ENCODE data around the gene SERPINE2. TPM values are rescaled to one million over a fixed set of nuclear protein-coding genes. Genes with fewer than 3 reads are reported as not detected.

Gene SERPINE2, protein sequence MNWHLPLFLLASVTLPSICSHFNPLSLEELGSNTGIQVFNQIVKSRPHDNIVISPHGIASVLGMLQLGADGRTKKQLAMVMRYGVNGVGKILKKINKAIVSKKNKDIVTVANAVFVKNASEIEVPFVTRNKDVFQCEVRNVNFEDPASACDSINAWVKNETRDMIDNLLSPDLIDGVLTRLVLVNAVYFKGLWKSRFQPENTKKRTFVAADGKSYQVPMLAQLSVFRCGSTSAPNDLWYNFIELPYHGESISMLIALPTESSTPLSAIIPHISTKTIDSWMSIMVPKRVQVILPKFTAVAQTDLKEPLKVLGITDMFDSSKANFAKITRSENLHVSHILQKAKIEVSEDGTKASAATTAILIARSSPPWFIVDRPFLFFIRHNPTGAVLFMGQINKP
- 10 to 100 TPM; 15.4 to 49.4 (median 25.6) TPM for total RNA-seq
- polyA plus RNA-seq: 24.2 TPM
- long read RNA-seq, donor 1, transcript SERPINE2-202 (9 exons, 2,161 nt): major isoform, 18 of 22 reads
- long read RNA-seq, donor 1, partial matches to known transcripts: 1 of 22 reads
- long read RNA-seq, donor 1, other reads (novel, unspliced or antisense): 2 of 22 reads
- long read RNA-seq, donor 2, transcript SERPINE2-202 (9 exons, 2,161 nt): major isoform, 17 of 18 reads
- long read RNA-seq, donor 2, partial matches to known transcripts: 0 of 18 reads
- long read RNA-seq, donor 2, other reads (novel, unspliced or antisense): 1 of 18 reads
- long read RNA-seq, donor 3, transcript SERPINE2-202 (9 exons, 2,161 nt): major isoform, 149 of 183 reads
- long read RNA-seq, donor 3, transcript SERPINE2-201 (9 exons, 2,195 nt): minor isoform, 23 of 183 reads
- long read RNA-seq, donor 3, partial matches to known transcripts: 7 of 183 reads
- long read RNA-seq, donor 3, other reads (novel, unspliced or antisense): 4 of 183 reads
- long read RNA-seq, donor 4, transcript SERPINE2-202 (9 exons, 2,161 nt): major isoform, 34 of 40 reads
- long read RNA-seq, donor 4, transcript SERPINE2-201 (9 exons, 2,195 nt): minor isoform, 5 of 40 reads
- long read RNA-seq, donor 4, partial matches to known transcripts: 0 of 40 reads
- long read RNA-seq, donor 4, other reads (novel, unspliced or antisense): 0 of 40 reads

DNA sequence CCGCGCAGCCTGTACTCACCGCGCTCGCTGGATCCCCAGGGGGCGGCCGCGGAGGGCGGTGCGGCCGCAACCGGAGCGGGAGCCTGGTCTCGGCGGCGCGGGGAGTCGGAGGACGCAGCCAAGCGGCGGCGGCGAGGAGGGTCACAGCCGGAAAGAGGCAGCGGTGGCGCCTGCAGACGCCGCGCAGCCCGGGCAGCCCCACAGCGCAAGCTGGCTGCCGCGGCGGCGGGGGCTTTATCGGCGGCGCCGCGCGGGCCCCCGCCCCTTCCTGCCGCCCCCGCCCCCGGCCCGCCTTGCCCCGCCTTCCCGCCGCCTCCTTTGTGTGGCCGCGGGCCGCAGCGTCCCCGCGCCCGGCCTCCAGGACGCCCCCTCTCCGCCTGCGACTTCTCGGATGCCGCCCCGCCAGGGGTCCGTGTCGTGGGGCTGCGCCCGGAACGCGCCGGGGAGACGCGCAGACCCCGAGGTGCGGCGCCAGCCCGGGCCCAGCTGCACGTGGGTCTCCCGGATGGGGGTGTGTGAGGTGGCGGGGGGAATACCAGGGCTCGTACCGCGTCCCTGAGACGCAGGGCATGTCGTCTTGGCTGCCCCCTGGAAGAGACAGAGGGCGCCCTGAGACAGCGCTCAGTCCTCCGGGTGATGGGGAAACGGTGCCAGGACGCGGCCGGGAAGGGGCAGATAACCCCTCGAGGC is at the start of gene SERPINE2:
SERPINE2 (minus strand) TSS at position 207 of the 690 bp plus-strand sequence. CDS start 37,386 bp downstream, outside the sequence.
- Histone ChIP-seq H3K9me3 (ENCODE audit: control insufficient read depth, low read length) (no peaks in the 10 kb centered on the region), H3K27ac (ENCODE audit: low read length) (no peak within 1 kb of the TSS), H3K4me3 (ENCODE audit: low read length) (peak within 1 kb of the TSS; percentile 72), H3K27me3 (ENCODE audit: control insufficient read depth, insufficient read depth) (no peaks in the 10 kb centered on the region), H3K4me1 (ENCODE audit: control insufficient read depth, insufficient read depth, low read length) (peaks cover 3% of the 10 kb centered on the region)
- WGBS: under 1% methylated on average over 91 of the region's 91 CpGs
- ATAC-seq (peak; percentile 81 to 87), DNase-seq (peak; percentile 74 to 87 (median 84))
- intact Hi-C loops (cut with DNase I): loop anchor here in 1 of 4 donors (5.0 kb wide), 1 partner anchor 243 kb away; no protein-coding TSS in a partner anchor

DNA sequence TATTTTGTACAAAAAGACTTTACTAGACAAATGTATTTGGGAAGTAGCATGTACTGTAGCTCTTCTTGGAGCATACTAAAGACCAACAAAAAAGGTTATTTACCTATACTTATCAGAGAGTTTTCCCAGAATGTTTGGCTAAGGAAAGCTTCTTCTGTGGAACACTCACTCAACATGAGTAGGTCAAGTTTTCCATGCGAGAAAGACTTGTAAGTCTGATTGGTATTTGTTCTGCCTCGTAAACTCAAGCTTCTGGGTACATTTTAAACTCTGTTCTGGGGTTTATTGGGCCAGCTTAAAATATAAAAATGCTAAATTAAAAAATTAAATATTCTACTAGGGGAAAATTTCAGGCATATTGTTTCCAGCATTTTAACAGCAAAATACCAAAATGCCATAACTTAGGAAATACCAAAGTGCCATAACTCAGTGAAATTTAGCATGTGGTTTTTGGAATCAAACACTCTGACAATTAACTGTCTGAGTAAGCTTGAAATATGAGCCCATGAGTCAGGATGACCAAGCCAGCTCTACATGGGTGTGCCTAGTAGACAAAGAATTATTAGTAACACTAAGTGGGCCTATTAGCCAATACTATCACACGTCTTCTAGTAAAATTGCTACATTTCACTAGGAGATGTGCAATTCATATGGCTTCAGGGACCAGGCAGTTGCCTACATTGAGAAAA is 47.3 kb upstream of the SERPINE2 start:
- ATAC-seq: peak; percentile 60 to 82
- WGBS: 78% methylated on average over 3 of the region's 3 CpGs
- peak in 1 of 3 donors; percentile 43 for DNase-seq
- Histone ChIP-seq H3K27ac (ENCODE audit: low read length) (no peak overlapping the region), H3K27me3 (ENCODE audit: control insufficient read depth, insufficient read depth) (no peaks in the 10 kb centered on the region), H3K9me3 (ENCODE audit: control insufficient read depth, low read length) (no peaks in the 10 kb centered on the region), H3K4me3 (ENCODE audit: low read length) (no peak overlapping the region), H3K4me1 (ENCODE audit: control insufficient read depth, insufficient read depth, low read length) (no peaks in the 10 kb centered on the region)
- intact Hi-C loops (cut with DNase I): no loop called here

DNA sequence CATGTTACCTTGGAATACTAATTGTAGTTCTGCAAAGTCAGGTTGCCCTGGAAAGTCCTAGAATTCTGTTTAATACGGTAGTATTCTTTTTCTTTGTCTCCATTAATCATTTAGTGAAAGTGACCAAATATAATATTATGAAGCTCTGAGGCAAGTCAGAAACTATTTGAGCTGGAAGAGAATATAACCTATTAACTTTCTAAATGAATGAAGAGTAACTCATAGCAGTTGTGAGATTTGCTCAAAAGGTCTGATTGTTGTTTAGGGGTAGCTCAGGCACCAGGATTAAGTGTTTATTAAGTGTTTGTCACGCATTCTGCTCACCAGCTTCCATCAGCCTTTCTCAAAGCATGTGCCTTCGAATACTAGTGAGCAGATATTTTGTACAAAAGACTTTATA is 46.7 kb upstream of the SERPINE2 start:
- no peaks in the 10 kb centered on the region for H3K27me3 ChIP-seq (ENCODE audit: control insufficient read depth, insufficient read depth)
- no peaks in the 10 kb centered on the region for H3K9me3 ChIP-seq (ENCODE audit: control insufficient read depth, low read length)
- intact Hi-C loops (cut with DNase I): no loop called here
- ATAC-seq (no peak), DNase-seq (no peak)
- no peaks in the 10 kb centered on the region for H3K4me1 ChIP-seq (ENCODE audit: control insufficient read depth, insufficient read depth, low read length)
- H3K27ac ChIP-seq (ENCODE audit: low read length): no peak overlapping the region
- WGBS: 74% methylated on average over 3 of the region's 3 CpGs
- H3K4me3 ChIP-seq (ENCODE audit: low read length): no peak overlapping the region

DNA sequence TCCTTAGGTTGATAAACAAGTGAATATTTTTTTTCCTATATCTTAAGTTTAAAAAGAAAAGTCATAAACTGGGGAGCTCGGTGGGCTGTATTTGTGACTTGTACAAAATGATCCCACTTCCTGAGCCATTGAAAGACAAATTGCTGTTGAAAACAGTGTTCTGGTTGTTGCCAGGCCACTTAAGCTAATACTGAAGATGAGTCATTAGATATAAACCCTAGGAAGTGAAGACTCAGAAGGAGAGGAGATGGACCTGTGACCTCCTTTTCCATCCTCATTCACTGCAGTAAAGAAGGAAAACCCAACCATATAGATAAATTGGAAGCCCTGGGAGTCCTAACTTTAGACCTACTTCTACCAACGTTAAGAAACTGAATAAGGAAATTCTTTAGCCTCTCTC is 46.2 kb upstream of the SERPINE2 start:
- ATAC-seq (no peak), DNase-seq (no peak)
- Histone ChIP-seq H3K27ac (ENCODE audit: low read length) (no peak overlapping the region), H3K4me3 (ENCODE audit: low read length) (no peak overlapping the region), H3K9me3 (ENCODE audit: control insufficient read depth, low read length) (no peaks in the 10 kb centered on the region), H3K27me3 (ENCODE audit: control insufficient read depth, insufficient read depth) (no peaks in the 10 kb centered on the region), H3K4me1 (ENCODE audit: control insufficient read depth, insufficient read depth, low read length) (no peaks in the 10 kb centered on the region)
- WGBS: 60% methylated on average over 2 of the region's 2 CpGs
- intact Hi-C loops (cut with DNase I): no loop called here

DNA sequence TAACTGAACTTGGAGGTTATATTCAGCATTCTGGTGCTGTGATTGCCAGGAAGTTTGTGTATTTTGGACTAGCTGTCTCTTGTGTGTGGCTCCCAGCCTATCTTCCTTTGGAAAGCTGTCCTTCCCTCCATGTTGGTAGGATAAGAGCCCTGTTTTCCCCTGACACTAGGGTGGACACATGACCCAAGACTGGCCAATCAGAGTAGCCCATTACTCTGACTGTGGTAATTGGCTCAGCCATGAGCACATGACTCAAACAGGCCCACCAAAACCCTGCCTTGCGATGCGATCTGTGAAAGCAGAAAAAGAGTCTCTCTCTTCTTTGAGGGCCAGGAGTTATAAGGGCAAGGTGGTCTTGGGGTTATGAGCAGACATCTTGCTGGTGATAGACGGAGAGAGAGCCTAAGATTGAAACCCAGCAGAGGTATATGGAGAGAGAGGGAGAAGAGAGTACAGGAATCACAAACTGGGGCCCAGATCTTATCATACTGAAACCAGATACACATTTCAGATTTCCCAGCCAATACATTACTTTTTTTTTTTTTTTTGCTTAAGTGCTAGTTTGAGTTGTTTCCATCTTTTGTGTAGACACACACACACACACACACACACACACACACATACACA is 45.3 kb upstream of the SERPINE2 start:
- H3K4me3 ChIP-seq (ENCODE audit: low read length): no peak overlapping the region
- peak; percentile 82 to 96 for ATAC-seq
- peak overlapping the region; percentile 62 for H3K27ac ChIP-seq (ENCODE audit: low read length)
- peak in 2 of 3 donors; percentile 22 to 44 for DNase-seq
- no peaks in the 10 kb centered on the region for H3K9me3 ChIP-seq (ENCODE audit: control insufficient read depth, low read length)
- H3K4me1 ChIP-seq (ENCODE audit: control insufficient read depth, insufficient read depth, low read length): no peaks in the 10 kb centered on the region
- H3K27me3 ChIP-seq (ENCODE audit: control insufficient read depth, insufficient read depth): no peaks in the 10 kb centered on the region
- 90% methylated on average over 3 of the region's 3 CpGs for WGBS
- intact Hi-C loops (cut with DNase I): no loop called here

DNA sequence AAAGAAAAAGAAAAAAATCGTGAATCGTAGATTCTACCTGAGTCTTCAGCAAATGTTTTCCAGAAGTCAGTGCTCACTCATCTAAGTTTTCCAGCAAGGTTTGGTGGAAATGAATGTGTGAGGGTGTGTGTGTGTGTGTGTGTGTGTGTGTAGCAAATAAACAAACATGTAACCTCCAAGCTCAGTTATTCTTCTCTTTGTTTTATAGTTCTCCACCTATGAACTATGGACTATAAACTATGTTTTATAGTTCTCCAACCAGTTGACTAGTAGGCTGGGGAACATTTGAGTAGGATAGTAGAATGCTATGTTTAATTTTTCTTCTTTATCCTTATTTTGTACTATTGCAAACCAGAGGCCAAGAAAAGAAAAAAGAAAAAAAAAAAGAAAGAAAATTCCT is 44.6 kb upstream of the SERPINE2 start:
- Histone ChIP-seq H3K27me3 (ENCODE audit: control insufficient read depth, insufficient read depth) (no peaks in the 10 kb centered on the region), H3K9me3 (ENCODE audit: control insufficient read depth, low read length) (no peaks in the 10 kb centered on the region), H3K27ac (ENCODE audit: low read length) (no peak overlapping the region), H3K4me1 (ENCODE audit: control insufficient read depth, insufficient read depth, low read length) (no peaks in the 10 kb centered on the region), H3K4me3 (ENCODE audit: low read length) (no peak overlapping the region)
- WGBS: 88% methylated on average over 2 of the region's 2 CpGs
- no peak for ATAC-seq
- intact Hi-C loops (cut with DNase I): no loop called here
- no peak for DNase-seq

DNA sequence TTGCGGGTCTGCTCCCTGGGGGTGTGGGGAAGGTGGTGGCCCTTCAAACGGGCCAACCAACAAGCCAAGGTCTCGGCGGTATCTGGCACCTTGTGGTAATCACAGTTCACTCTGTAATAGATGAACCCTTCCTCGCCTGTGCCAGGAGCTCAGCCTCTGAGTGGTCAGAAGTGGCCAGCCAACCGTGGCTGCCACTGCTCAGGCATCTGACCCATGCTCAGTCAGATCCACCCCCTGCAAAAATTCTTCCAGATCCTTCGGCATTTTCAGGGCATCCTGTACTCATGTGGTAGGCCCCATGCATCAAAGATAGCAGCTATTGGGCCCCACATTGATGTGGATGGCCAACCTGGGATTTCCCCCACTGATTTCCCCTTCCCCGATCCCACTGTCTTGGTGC is 39.6 kb upstream of the SERPINE2 start:
- H3K9me3 ChIP-seq (ENCODE audit: control insufficient read depth, low read length): no peaks in the 10 kb centered on the region
- H3K4me1 ChIP-seq (ENCODE audit: control insufficient read depth, insufficient read depth, low read length): no peaks in the 10 kb centered on the region
- H3K27ac ChIP-seq (ENCODE audit: low read length): no peak overlapping the region
- no peaks in the 10 kb centered on the region for H3K27me3 ChIP-seq (ENCODE audit: control insufficient read depth, insufficient read depth)
- WGBS: 90% methylated on average over 8 of the region's 8 CpGs
- no peak overlapping the region for H3K4me3 ChIP-seq (ENCODE audit: low read length)
- intact Hi-C loops (cut with DNase I): no loop called here
- no peak for DNase-seq
- no peak for ATAC-seq

DNA sequence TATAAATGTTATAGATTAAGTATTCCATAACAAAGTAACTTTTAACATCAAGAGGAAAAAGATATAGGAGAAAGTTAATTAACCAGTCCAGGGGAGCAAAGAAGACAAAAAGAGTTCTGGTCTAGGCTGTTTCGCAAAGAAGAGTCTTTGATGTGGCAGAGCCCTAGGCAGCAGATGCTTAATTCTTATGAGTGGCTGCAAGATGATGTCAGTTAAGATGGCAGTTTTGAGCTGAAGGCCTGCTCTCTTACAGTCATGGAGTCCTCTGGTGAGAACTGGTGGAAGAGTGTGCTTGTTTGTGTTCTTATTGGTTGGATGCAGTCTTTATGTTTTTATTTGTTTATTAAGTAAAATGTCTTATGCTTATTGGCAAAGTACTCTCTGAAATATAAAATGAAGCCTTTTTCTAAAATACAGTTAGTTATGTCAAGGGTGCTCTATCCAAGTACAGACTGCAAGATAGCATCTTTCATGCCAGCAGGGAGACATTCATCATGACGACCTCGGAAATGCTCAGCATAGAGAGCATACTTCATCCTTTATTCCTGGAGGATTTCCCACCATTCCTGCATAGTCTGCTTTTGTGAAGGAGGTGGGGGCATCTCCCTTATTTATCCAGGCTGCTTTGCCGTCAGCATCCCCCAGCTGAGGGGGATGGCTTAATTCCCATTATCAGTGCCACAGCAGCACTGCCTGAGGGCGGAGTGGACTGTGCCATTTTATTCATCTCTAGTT is 38.9 kb upstream of the SERPINE2 start:
- ATAC-seq (no peak), DNase-seq (no peak)
- no peak overlapping the region for H3K27ac ChIP-seq (ENCODE audit: low read length)
- H3K4me3 ChIP-seq (ENCODE audit: low read length): no peak overlapping the region
- H3K9me3 ChIP-seq (ENCODE audit: control insufficient read depth, low read length): no peaks in the 10 kb centered on the region
- H3K27me3 ChIP-seq (ENCODE audit: control insufficient read depth, insufficient read depth): no peaks in the 10 kb centered on the region
- intact Hi-C loops (cut with DNase I): no loop called here
- no peaks in the 10 kb centered on the region for H3K4me1 ChIP-seq (ENCODE audit: control insufficient read depth, insufficient read depth, low read length)
- 82% methylated on average over 5 of the region's 5 CpGs for WGBS

DNA sequence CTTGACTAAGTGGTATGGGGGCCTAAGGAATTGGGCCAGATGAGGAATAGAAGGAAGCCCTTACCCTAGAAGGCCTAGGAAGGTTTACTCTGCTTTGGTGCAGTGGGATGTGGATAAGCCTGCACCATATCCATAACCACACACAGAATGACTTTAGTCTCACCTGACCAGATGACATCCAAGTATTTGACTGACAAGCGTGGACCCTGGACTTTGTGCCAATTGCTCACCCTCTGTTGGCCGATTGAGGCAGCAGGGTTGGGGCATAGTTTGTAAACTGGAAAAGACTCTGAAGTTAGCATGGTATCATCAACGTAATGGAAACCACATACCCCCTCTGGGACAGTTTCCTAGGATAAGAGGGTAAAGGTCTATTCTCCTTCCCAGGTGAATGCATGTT is 36.5 kb upstream of the SERPINE2 start:
- Histone ChIP-seq H3K9me3 (ENCODE audit: control insufficient read depth, low read length) (no peaks in the 10 kb centered on the region), H3K4me1 (ENCODE audit: control insufficient read depth, insufficient read depth, low read length) (no peaks in the 10 kb centered on the region), H3K27me3 (ENCODE audit: control insufficient read depth, insufficient read depth) (no peaks in the 10 kb centered on the region), H3K4me3 (ENCODE audit: low read length) (no peak overlapping the region), H3K27ac (ENCODE audit: low read length) (no peak overlapping the region)
- ATAC-seq: no peak
- WGBS: 91% methylated on average over 3 of the region's 3 CpGs
- intact Hi-C loops (cut with DNase I): no loop called here
- no peak for DNase-seq
